MCF 10A (cell line): ENCODE data around the gene FBXO7. TPM values are rescaled to one million over a fixed set of nuclear protein-coding genes. Genes with fewer than 3 reads are reported as not detected.

Source experiments
- BruUV-seq: library from RNA; stranded (reverse); fragments of 400-500 nt; replicated peaks from 2 replicates; lab custom pipeline; 2021; lab: Mats Ljungman, UMichigan
- CTCF ChIA-PET: fragments of 300-600 bp; sonication (Branson Sonifier 250); formaldehyde crosslinking; extraction: SDS; loops from one replicate; lab custom pipeline; 2021; ENCODE audit warnings: antibody characterized with exemption, inconsistent platforms; lab: Yijun Ruan, JAX
- POLR2A ChIA-PET: fragments of 300-600, 350-650 bp; sonication (Branson Sonifier 250); formaldehyde crosslinking; extraction: SDS; loops from one replicate; lab custom pipeline; 2020; ENCODE audit warnings: antibody characterized with exemption, inconsistent platforms; lab: Yijun Ruan, JAX
- DNase-seq: peaks from one replicate; pipeline ENCODE4 v3.0.0-alpha.2; 2018; ENCODE audit not compliant: unreplicated experiment
- H3K27ac Mint-ChIP-seq: one replicate; pipeline ENCODE4 v1.8.0; 2022; ENCODE audit warnings: mild to moderate bottlenecking, low read depth, mixed read lengths; ENCODE audit not compliant: unreplicated experiment
- H3K27me3 Mint-ChIP-seq: one replicate; pipeline ENCODE4 v1.8.0; 2022; ENCODE audit warnings: mixed read lengths; ENCODE audit not compliant: insufficient read depth, unreplicated experiment
- H3K36me3 Mint-ChIP-seq: one replicate; pipeline ENCODE4 v1.8.0; 2022; ENCODE audit warnings: mild to moderate bottlenecking, moderate library complexity, mixed read lengths; ENCODE audit not compliant: insufficient read depth, unreplicated experiment
- H3K4me1 Mint-ChIP-seq: one replicate; pipeline ENCODE4 v1.8.0; 2022; ENCODE audit warnings: mixed read lengths; ENCODE audit not compliant: insufficient read depth, unreplicated experiment
- H3K4me3 Mint-ChIP-seq: one replicate; pipeline ENCODE4 v1.8.0; 2022; ENCODE audit warnings: mild to moderate bottlenecking, moderate library complexity, mixed read lengths; ENCODE audit not compliant: unreplicated experiment
- H3K9me3 Mint-ChIP-seq: one replicate; pipeline ENCODE4 v1.8.0; 2022; ENCODE audit warnings: mixed read lengths; ENCODE audit not compliant: unreplicated experiment
- CTCF ChIP-seq: fragments of 200-600 bp; IDR thresholded peaks from one replicate; pipeline ENCODE4 v1.8.0; 2022; ENCODE audit warnings: antibody characterized with exemption, mild to moderate bottlenecking; ENCODE audit not compliant: unreplicated experiment
- intact Hi-C: fragments of 100-400 bp; cut with micrococcal nuclease; formaldehyde crosslinking; loops from 2 replicates; pipeline ENCODE4 v1.14.1; 2022
- total RNA-seq: library from RNA; stranded (reverse); gene quantifications from 2 replicates; pipeline ENCODE4 v1.2.3, GENCODE V29; 2022

The FBXO7 gene
- total RNA-seq, 1 experiment from 2014 or later: 76.9 TPM

GRCh38 chr22:32541481-32541880 lies 66.9 kb downstream of the FBXO7 start:
- no peak for DNase-seq
- ChIA-PET CTCF (interaction anchor here (0.6 to 0.8 kb wide), 2 partner anchors 9 to 459 kb away, joined by 3 read pairs; no protein-coding TSS in a partner anchor), POLR2A (interaction anchor here (0.6 kb wide), 1 partner anchor 110 kb away, joined by 3 read pairs; no protein-coding TSS in a partner anchor)
- TF ChIP-seq CTCF: no peak
- intact Hi-C loops: no loop called here
- Mint-ChIP-seq H3K36me3 (no peaks in the 10 kb centered on the region), H3K27ac (no peak overlapping the region), H3K9me3 (peaks cover 9% of the 10 kb centered on the region), H3K4me3 (no peak overlapping the region), H3K4me1 (peaks cover 7% of the 10 kb centered on the region), H3K27me3 (no peaks in the 10 kb centered on the region)
- BruUV-seq: no TSS peak

GRCh38 chr22:32542066-32542676 lies 67.6 kb downstream of the FBXO7 start:
- ChIA-PET POLR2A (interaction anchor here (0.6 kb wide), 1 partner anchor 110 kb away, joined by 3 read pairs; no protein-coding TSS in a partner anchor), CTCF (interaction anchor here (0.8 kb wide), 1 partner anchor 458 kb away, joined by 3 read pairs; no protein-coding TSS in a partner anchor)
- H3K9me3 Mint-ChIP-seq: peaks cover 9% of the 10 kb centered on the region
- DNase-seq: no peak
- peaks cover 14% of the 10 kb centered on the region for H3K4me1 Mint-ChIP-seq
- H3K27ac Mint-ChIP-seq: no peak overlapping the region
- no peaks in the 10 kb centered on the region for H3K27me3 Mint-ChIP-seq
- no peaks in the 10 kb centered on the region for H3K36me3 Mint-ChIP-seq
- TF ChIP-seq CTCF: no peak
- no TSS peak for BruUV-seq
- intact Hi-C loops: no loop called here
- H3K4me3 Mint-ChIP-seq: no peak overlapping the region

GRCh38 chr22:32542677-32543357 lies 68.2 kb downstream of the FBXO7 start:
- DNase-seq: no peak
- peaks cover 9% of the 10 kb centered on the region for H3K9me3 Mint-ChIP-seq
- H3K27ac Mint-ChIP-seq: no peak overlapping the region

More at GRCh38 chr22:32542677-32543357, 68.2 kb downstream of the FBXO7 start:
- intact Hi-C loops: no loop called here
- Mint-ChIP-seq H3K4me3 (no peak overlapping the region), H3K27me3 (no peaks in the 10 kb centered on the region), H3K4me1 (peaks cover 18% of the 10 kb centered on the region), H3K36me3 (no peaks in the 10 kb centered on the region)
- no TSS peak for BruUV-seq
- POLR2A ChIA-PET: interaction anchor here (1.7 kb wide), 1 partner anchor 16 kb away, joined by 6 read pairs; no protein-coding TSS in a partner anchor
- TF ChIP-seq CTCF: no peak
- CTCF ChIA-PET: no interaction called here
